GM20000 (cell line): ENCODE measurements around the gene GNAQ.

Experiments used
- DNase-seq: peaks from one replicate; pipeline ENCODE4 v3.0.0; 2012; ENCODE audit warnings: low spot score
- TF ChIP-seq, protein P1 (sequence below): IDR thresholded peaks from 2 replicates; pipeline ENCODE4 v1.5.1; 2012; ENCODE audit warnings: mild to moderate bottlenecking, control low read depth; ENCODE audit errors: extremely low read depth, missing control alignments

The GNAQ gene

DNA sequence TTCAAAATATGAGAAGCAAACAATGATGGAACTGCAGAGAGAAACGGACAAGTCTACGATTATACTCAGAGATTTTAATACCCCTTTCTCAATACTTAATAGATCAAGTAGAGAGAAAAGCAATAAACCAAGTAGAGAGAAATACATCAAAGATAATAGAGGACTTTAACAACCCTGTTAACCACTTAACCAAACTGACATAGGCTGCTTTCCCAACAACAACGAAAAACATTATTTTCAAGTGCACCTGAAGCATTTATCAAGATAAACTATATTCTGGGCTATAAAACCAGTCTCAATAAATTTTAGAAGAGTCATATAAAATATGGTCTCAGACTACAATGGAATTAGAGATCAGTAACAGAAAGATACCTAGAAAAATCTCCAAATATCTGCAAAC lies 67.4 kb downstream of the GNAQ start:
- TF ChIP-seq, protein P1, sequence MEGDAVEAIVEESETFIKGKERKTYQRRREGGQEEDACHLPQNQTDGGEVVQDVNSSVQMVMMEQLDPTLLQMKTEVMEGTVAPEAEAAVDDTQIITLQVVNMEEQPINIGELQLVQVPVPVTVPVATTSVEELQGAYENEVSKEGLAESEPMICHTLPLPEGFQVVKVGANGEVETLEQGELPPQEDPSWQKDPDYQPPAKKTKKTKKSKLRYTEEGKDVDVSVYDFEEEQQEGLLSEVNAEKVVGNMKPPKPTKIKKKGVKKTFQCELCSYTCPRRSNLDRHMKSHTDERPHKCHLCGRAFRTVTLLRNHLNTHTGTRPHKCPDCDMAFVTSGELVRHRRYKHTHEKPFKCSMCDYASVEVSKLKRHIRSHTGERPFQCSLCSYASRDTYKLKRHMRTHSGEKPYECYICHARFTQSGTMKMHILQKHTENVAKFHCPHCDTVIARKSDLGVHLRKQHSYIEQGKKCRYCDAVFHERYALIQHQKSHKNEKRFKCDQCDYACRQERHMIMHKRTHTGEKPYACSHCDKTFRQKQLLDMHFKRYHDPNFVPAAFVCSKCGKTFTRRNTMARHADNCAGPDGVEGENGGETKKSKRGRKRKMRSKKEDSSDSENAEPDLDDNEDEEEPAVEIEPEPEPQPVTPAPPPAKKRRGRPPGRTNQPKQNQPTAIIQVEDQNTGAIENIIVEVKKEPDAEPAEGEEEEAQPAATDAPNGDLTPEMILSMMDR: no peak

DNA sequence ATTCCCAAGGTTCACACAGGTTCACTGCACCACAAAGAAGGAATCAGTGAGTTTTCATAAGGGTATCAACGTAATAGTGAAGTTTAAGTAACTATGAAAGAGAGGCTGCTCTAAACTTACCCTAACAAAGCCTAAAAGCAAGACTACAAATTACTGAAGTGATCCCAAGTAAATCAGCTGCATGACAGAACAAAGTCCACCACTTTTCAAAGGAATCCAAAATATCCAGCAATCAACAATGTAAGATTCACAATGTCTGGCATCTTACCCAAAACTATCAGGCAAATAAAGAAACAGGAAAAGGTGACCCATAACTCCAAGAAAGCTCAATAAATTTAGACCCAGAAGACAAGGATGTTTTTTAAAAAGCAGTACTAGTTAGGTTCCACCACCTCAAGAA lies 70.1 kb downstream of the GNAQ start:
- TF ChIP-seq, protein P1: no peak
- DNase-seq: no peak

More for the DNA sequence above, 67.4 kb downstream of the GNAQ start:
- DNase-seq: no peak

DNA sequence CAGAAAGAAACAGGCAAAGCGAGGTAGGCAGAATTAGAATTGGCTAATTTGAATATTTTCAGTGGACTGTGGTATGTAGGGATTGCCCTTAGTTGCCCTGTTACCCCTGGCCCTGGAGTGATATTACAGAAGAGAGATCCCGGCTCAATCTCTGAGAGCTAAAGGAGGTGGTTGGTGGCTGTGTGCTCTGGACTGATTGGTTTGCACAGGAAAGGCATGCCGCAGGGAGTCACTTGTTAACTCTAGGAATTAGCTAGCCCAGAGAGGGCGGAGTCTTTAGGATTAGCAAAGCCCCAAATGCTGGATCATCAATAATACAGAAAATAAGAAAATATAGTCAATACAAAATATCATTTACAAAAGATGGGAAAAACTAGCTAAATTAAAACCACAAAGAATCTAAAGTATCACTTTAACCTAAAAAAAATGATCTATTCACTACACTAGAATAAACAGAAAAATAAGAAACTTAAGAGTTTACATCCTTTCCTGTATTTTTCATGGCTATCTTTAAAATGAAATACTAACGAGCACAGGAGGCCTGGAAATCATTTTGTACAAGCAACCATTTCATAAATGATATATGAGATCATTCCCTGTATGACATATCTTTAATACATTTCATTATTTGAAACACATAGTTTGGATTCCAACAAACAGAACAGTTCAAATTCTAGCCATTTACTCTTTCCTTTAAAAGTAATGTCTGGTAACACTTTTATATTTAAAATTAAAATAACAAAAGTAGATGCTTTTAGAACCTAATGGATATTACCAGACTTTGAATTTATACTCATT lies 71.1 kb downstream of the GNAQ start:
- TF ChIP-seq, protein P1: no peak
- DNase-seq: no peak

DNA sequence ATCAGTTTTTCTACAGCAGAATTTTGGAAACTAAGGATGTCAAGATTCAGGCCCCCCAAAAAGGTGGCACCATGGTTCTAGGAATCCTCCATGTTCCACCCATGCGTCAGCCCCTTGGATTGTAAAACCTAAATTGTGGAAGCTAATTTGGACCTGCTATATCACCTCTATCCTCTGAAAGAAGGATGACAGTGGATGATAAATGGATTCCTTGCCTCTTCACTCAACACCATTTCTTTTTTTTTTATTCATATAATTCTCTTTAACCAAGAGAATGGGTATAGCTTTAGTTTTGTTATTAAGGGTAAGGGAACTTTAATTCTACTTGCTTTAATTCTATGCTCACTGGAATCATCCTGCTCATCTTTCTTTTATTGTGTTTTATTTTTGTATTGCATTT lies 71.8 kb downstream of the GNAQ start:
- TF ChIP-seq, protein P1: no peak
- no peak for DNase-seq

DNA sequence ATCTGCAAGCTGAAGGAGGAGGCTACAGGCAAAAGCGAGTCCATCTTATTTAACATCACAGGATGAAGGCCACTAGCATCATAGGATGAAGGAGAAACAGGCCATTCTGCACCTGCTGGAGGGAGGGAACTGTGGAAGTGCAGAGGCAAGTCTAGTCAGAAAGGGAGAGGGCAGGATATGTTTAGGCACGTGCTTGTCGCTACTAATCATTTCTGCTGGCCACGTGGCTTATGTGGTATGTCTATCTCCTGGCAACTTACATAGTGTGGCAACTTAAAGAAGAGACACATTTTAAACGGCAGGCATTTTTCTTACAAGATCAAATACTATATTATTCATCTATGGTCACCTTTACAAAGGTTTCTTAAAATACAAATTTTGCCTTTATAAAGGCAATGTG lies 74.0 kb downstream of the GNAQ start:
- TF ChIP-seq, protein P1: no peak
- no peak for DNase-seq

DNA sequence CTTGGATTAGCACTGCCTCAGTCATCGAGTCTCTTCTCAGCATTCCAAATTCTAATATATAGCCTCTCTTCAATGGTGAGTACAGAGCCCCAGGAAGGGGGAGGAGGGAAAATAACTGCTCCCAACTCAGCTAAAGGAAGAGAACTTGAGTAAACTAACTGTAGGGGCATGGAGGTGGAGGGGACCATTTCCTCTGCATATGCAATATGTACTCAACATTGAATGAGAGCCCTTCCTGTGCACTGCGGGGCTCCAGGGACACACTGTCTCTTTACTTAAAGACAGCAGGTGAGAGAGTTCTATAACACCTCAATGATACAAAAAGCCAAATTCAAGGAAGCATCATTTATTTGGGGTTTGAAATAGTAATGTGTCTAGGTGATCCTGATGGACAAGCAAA lies 75.1 kb downstream of the GNAQ start:
- DNase-seq: no peak
- TF ChIP-seq, protein P1: no peak

DNA sequence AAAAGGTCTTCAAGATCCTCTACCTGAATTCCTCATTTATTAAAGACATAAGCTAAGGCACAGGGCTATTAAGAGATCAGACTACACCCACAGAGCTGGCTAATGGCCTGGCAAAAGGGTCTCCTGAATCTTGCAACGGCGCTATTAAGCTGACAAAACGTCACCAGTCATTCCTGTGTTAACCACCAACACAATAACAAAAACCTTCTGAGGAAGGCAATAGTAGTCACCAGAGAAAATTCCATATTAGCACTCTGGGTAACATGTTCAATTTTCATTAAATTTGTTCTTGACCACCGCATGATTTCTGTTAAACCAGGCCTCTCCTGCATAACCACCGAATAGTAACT lies 77.0 kb downstream of the GNAQ start:
- DNase-seq: no peak
- TF ChIP-seq, protein P1: no peak
